ENCODE results near the gene RAB6A.

GRCh38 chr11:73766763-73767162 lies 5.9 kb upstream of the RAB6A start:
- TF ChIP-seq CTCF (conservative IDR thresholded peaks at IDR 0.05) (no peak), EZH2 (IDR thresholded peaks at IDR 0.05; ENCODE audit: low read depth) (no peak)
